ENCODE results near the gene CENPI.

The CENPI gene

GRCh38 chrX:101108284-101108683, 10.3 kb downstream of the CENPI start:
- no peak for DNase-seq (ENCODE audit: low spot score)
- TF ChIP-seq CTCF (IDR thresholded peaks at IDR 0.05; ENCODE audit: borderline replicate concordance, control extremely low read depth, extremely low read depth, insufficient read depth, missing control alignments), result no peak
- in situ Hi-C loops (cut with MboI; ENCODE audit: low sequenced_read_pairs, unreplicated experiment), result no loop called here

GRCh38 chrX:101117701-101118100, 19.7 kb downstream of the CENPI start:
- TF ChIP-seq CTCF (IDR thresholded peaks at IDR 0.05; ENCODE audit: borderline replicate concordance, control extremely low read depth, extremely low read depth, insufficient read depth, missing control alignments), result no peak
- in situ Hi-C loops (cut with MboI; ENCODE audit: low sequenced_read_pairs, unreplicated experiment), result no loop called here
- DNase-seq (ENCODE audit: low spot score), result no peak

GRCh38 chrX:101136235-101136634, 38.2 kb downstream of the CENPI start:
- TF ChIP-seq CTCF (IDR thresholded peaks at IDR 0.05; ENCODE audit: borderline replicate concordance, control extremely low read depth, extremely low read depth, insufficient read depth, missing control alignments), result no peak
- in situ Hi-C loops (cut with MboI; ENCODE audit: low sequenced_read_pairs, unreplicated experiment), result no loop called here
- DNase-seq (ENCODE audit: low spot score), result no peak

Data from GM13976 (cell line).